AG04450 (cell line): ENCODE data around the gene SEMA5A. TPM values are rescaled to one million over a fixed set of nuclear protein-coding genes. Genes with fewer than 3 reads are reported as not detected.

Experiments
- CTCF ChIA-PET: fragments of 300-600, 350-600 bp; formaldehyde crosslinking; extraction: SDS; loops from one replicate; lab custom pipeline; 2022; ENCODE audit warnings: antibody characterized with exemption, inconsistent platforms; lab: Charles Lee
- POLR2A ChIA-PET: fragments of 350-600 bp; formaldehyde crosslinking; extraction: SDS; loops from one replicate; lab custom pipeline; 2021; ENCODE audit warnings: antibody characterized with exemption, inconsistent platforms; lab: Yijun Ruan, JAX
- DNase-seq: peaks from one replicate; pipeline ENCODE4 v3.0.0-alpha.2; 2011; ENCODE audit warnings: low read depth, low spot score
- H3K27ac ChIP-seq: one replicate; pipeline ENCODE4 v1.5.1; 2012; ENCODE audit warnings: low read depth, low read length, control low read depth
- H3K27me3 ChIP-seq: one replicate; pipeline ENCODE4 v1.6.0; 2012; ENCODE audit warnings: low read length; ENCODE audit not compliant: control insufficient read depth, insufficient read depth
- H3K4me3 ChIP-seq: 2 replicates; pipeline ENCODE4 v1.5.1; 2011; ENCODE audit warnings: mild to moderate bottlenecking, low read depth, low read length, control low read depth
- H3K9me3 ChIP-seq: 2 replicates; pipeline ENCODE4 v1.5.1; 2012; ENCODE audit warnings: low read length; ENCODE audit not compliant: control insufficient read depth, insufficient read depth
- CTCF ChIP-seq: IDR thresholded peaks from 2 replicates; pipeline ENCODE4 v1.5.1; 2011; ENCODE audit warnings: low read depth, low read length, control low read depth, inconsistent platforms
- polyA plus RNA-seq: library from polyadenylated mRNA; depleted of rRNA; stranded (reverse); fragments of >200 nt; gene quantifications from 2 replicates; pipeline ENCODE4 v1.2.3, GENCODE V29; 2011

The SEMA5A gene
- polyA plus RNA-seq, 1 experiment, result 31.8 TPM

DNA sequence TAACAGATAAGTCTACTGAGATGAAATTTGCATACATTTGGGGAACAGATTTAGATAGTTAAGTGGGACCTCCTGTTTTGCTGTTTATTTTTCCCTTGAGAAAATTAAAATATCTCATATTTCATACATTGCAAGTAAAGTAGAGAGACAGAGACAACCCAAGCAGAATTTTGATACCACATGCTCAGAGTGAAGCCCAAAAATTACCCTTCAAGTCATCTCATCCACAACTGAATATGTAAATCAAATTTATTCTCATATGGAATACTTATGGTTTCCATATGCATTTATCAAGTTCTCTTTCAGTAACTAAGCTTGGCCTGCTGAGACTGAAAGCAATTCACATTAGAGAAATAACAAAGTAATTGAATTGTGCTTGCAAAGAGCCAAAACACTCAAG, 474.4 kb downstream of the SEMA5A start:
- Histone ChIP-seq H3K4me3 (no peak overlapping the region), H3K9me3 (no peaks in the 10 kb centered on the region), H3K27me3 (no peaks in the 10 kb centered on the region), H3K27ac (no peak overlapping the region)
- ChIA-PET CTCF (no interaction called here), POLR2A (no interaction called here)
- no peak for DNase-seq
- no peak for TF ChIP-seq CTCF

DNA sequence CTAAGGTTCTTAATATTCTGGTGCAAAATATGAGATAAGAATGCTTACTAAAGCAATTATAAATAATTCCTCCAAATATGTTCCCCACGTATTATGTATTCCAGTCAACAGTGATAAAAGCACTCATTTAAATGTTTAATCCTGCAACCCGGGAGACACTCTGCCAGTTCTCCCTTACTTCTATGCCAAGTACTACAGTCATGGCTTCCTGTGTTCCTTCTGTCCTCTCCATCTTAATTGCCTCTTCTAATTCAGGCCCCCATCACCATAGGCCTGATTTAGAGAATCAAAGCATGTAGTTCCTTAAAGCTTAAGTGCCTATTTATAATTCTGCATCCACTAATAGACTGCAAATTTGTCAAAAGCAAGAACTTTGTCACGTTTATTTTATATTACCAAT, 474.8 kb downstream of the SEMA5A start:
- TF ChIP-seq CTCF, result no peak
- Histone ChIP-seq H3K4me3 (no peak overlapping the region), H3K27me3 (no peaks in the 10 kb centered on the region), H3K27ac (no peak overlapping the region), H3K9me3 (no peaks in the 10 kb centered on the region)
- DNase-seq, result no peak
- CTCF ChIA-PET, result interaction anchor here (1.2 kb wide), 2 partner anchors 19 to 315 kb away, joined by 3 read pairs; no protein-coding TSS in a partner anchor
- POLR2A ChIA-PET, result no interaction called here

DNA sequence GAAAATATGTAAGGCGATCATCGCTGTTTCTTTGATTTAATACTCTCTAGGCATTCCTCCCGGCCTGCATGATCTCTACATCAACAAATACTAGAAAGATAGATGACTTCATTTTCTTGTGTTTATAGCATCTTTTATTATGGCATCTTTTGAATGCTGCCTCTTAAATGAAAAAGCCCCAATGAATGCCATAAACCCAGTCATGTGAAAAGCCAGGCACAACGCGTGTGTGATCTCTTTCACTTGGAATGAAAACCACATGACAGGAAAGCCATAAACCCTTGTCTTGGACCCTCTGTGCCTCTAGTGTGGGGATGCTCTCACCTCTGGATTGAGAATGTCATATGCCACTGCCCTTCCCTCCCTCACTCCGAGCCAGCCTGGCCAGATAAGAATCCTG, 476.2 kb downstream of the SEMA5A start:
- H3K27me3 ChIP-seq, result no peaks in the 10 kb centered on the region

GRCh38 chr5:9067154-9067553, 478.7 kb downstream of the SEMA5A start:
- POLR2A ChIA-PET, result no interaction called here
- H3K9me3 ChIP-seq, result no peaks in the 10 kb centered on the region
- no peak for DNase-seq
- H3K4me3 ChIP-seq, result no peak overlapping the region
- H3K27me3 ChIP-seq, result no peaks in the 10 kb centered on the region
- no peak for TF ChIP-seq CTCF
- no peak overlapping the region for H3K27ac ChIP-seq
- CTCF ChIA-PET, result no interaction called here

More for the DNA sequence above, 476.2 kb downstream of the SEMA5A start:
- ChIA-PET POLR2A (no interaction called here), CTCF (interaction anchor here (1.2 kb wide), 2 partner anchors 20 to 314 kb away, joined by 3 read pairs; no protein-coding TSS in a partner anchor)
- DNase-seq, result peak; percentile 71
- no peak for TF ChIP-seq CTCF
- Histone ChIP-seq H3K27ac (peak overlapping the region; percentile 79), H3K9me3 (no peaks in the 10 kb centered on the region), H3K4me3 (no peak overlapping the region)

GRCh38 chr5:9066349-9066748, 479.5 kb downstream of the SEMA5A start:
- DNase-seq, result no peak
- Histone ChIP-seq H3K27me3 (no peaks in the 10 kb centered on the region), H3K27ac (no peak overlapping the region), H3K9me3 (no peaks in the 10 kb centered on the region), H3K4me3 (no peak overlapping the region)
- CTCF ChIA-PET, result interaction anchor here (1.1 kb wide), 1 partner anchor 43 kb away, joined by 3 read pairs; no protein-coding TSS in a partner anchor
- no peak for TF ChIP-seq CTCF
- POLR2A ChIA-PET, result no interaction called here
